ENCODE results near the gene TXLNB. TPM values are rescaled to one million over a fixed set of nuclear protein-coding genes. Genes with fewer than 3 reads are reported as not detected.

The TXLNB gene
- total RNA-seq, 2 experiments from 2014 or later: 0.17 to 0.19 TPM

DNA sequence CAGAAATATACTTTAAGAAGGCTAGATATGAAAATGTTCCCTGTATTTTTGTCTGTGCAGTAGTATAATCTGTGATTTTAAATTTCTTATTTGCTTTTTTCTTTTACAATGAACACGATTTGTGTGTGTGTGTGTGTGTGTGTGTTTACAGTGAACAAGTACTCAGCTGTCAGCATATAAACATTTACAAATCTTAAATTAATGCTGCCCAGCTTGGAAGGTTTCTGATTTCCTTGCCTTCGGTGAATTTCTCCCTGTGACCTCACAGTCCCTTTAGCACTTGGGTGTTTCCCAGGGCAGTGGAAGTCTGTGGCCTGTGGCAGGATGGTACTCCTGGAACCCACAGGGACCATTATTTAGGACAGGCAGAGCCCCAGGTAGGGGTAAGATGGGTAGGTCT is 37.6 kb downstream of the TXLNB start:
- ChIA-PET CTCF (no interaction called here), POLR2A (no interaction called here)
- H3K9me3 ChIP-seq (ENCODE audit: control insufficient read depth in 1 of 2, insufficient read depth in 1 of 2, low read length in 2 of 2): no peaks in the 10 kb centered on the region
- no peak overlapping the region for H3K27ac Mint-ChIP-seq
- H3K36me3 ChIP-seq (ENCODE audit: insufficient read depth, low read length): no peaks in the 10 kb centered on the region
- no peak for TF ChIP-seq CTCF (IDR thresholded peaks at IDR 0.05)
- no peaks in the 10 kb centered on the region for H3K9me3 Mint-ChIP-seq
- ATAC-seq (ENCODE audit: poor library complexity) (no peak), DNase-seq (no peak)
- H3K27ac ChIP-seq (ENCODE audit: low read depth in 1 of 2, low read length in 2 of 2): no peak overlapping the region
- no peaks in the 10 kb centered on the region for H3K36me3 Mint-ChIP-seq (ENCODE audit: low read depth)
- intact Hi-C loops (cut with DNase I, micrococcal nuclease): loop anchor here in 1 of 2 experiments (5.0 kb wide), 1 partner anchor 33 kb away; no protein-coding TSS in a partner anchor
- no peak overlapping the region for H3K4me3 ChIP-seq (ENCODE audit: low read length)
- H3K4me3 Mint-ChIP-seq: no peak overlapping the region
- H3K27me3 ChIP-seq (ENCODE audit: control insufficient read depth in 1 of 2, insufficient read depth in 2 of 2, low read length in 2 of 2): no peaks in the 10 kb centered on the region
- H3K4me1 ChIP-seq (ENCODE audit: insufficient read depth, low read length): peaks cover 55% of the 10 kb centered on the region
- H3K27me3 Mint-ChIP-seq: no peaks in the 10 kb centered on the region
- H3K4me1 Mint-ChIP-seq (ENCODE audit: low read depth): peaks cover 58% of the 10 kb centered on the region

DNA sequence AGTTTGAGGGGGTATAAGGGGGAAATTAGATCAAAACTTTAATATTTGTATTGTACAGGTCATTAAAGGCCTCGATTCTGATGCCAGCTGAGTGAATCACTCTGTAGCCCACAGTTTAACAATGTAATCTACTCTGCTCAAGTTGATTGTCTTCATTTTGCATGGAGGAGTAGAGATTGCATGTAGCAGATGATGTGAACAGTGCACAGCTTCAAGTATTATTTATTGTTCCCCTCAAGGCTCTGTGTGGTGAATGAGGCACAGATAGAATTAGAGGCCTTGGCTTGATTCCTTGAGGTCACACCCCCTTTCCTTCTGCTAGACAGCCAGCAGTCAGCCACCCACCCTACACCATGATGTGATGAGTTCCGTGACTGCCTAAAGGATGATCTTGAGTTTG is 38.1 kb downstream of the TXLNB start:
- intact Hi-C loops (cut with DNase I, micrococcal nuclease): loop anchor here in 1 of 2 experiments (5.0 kb wide), 1 partner anchor 34 kb away; no protein-coding TSS in a partner anchor
- Mint-ChIP-seq H3K4me1 (ENCODE audit: low read depth) (peaks cover 58% of the 10 kb centered on the region), H3K9me3 (no peaks in the 10 kb centered on the region), H3K27me3 (no peaks in the 10 kb centered on the region), H3K27ac (no peak overlapping the region), H3K36me3 (ENCODE audit: low read depth) (no peaks in the 10 kb centered on the region), H3K4me3 (no peak overlapping the region)
- Histone ChIP-seq H3K27ac (ENCODE audit: low read depth in 1 of 2, low read length in 2 of 2) (no peak overlapping the region), H3K4me1 (ENCODE audit: insufficient read depth, low read length) (peaks cover 52% of the 10 kb centered on the region), H3K27me3 (ENCODE audit: control insufficient read depth in 1 of 2, insufficient read depth in 2 of 2, low read length in 2 of 2) (no peaks in the 10 kb centered on the region), H3K36me3 (ENCODE audit: insufficient read depth, low read length) (no peaks in the 10 kb centered on the region), H3K9me3 (ENCODE audit: control insufficient read depth in 1 of 2, insufficient read depth in 1 of 2, low read length in 2 of 2) (no peaks in the 10 kb centered on the region), H3K4me3 (ENCODE audit: low read length) (no peak overlapping the region)
- ATAC-seq (ENCODE audit: poor library complexity) (no peak), DNase-seq (no peak)
- CTCF ChIA-PET: no interaction called here
- POLR2A ChIA-PET: no interaction called here
- no peak for TF ChIP-seq CTCF (IDR thresholded peaks at IDR 0.05)

- no peaks in the 10 kb centered on the region for H3K27me3 Mint-ChIP-seq
- no peak overlapping the region for H3K4me3 ChIP-seq (ENCODE audit: low read length)
- no peak overlapping the region for H3K4me3 Mint-ChIP-seq
Measured at GRCh38 chr6:139251691-139252390, 40.0 kb downstream of the TXLNB start.

More at GRCh38 chr6:139251691-139252390, 40.0 kb downstream of the TXLNB start:
- intact Hi-C loops (cut with DNase I, micrococcal nuclease): loop anchor here in 1 of 2 experiments (5.0 kb wide), 1 partner anchor 35 kb away; no protein-coding TSS in a partner anchor
- Mint-ChIP-seq H3K27ac (peak overlapping the region; percentile 62), H3K36me3 (ENCODE audit: low read depth) (no peaks in the 10 kb centered on the region), H3K9me3 (no peaks in the 10 kb centered on the region), H3K4me1 (ENCODE audit: low read depth) (peaks cover 50% of the 10 kb centered on the region)
- no peaks in the 10 kb centered on the region for H3K36me3 ChIP-seq (ENCODE audit: insufficient read depth, low read length)
- H3K4me1 ChIP-seq (ENCODE audit: insufficient read depth, low read length): peaks cover 39% of the 10 kb centered on the region
- H3K27me3 ChIP-seq (ENCODE audit: control insufficient read depth in 1 of 2, insufficient read depth in 2 of 2, low read length in 2 of 2): no peaks in the 10 kb centered on the region
- TF ChIP-seq CTCF (IDR thresholded peaks at IDR 0.05): no peak
- ATAC-seq (ENCODE audit: poor library complexity): no peak
- ChIA-PET POLR2A (no interaction called here), CTCF (no interaction called here)
- DNase-seq: no peak
- no peaks in the 10 kb centered on the region for H3K9me3 ChIP-seq (ENCODE audit: control insufficient read depth in 1 of 2, insufficient read depth in 1 of 2, low read length in 2 of 2)
- H3K27ac ChIP-seq (ENCODE audit: low read depth in 1 of 2, low read length in 2 of 2): peak overlapping the region in 1 of 2 donors; percentile 45

Measured in CD4-positive, alpha-beta T cell (primary cell).